ENCODE results near the gene MEI4.
"Not testable (repeated sequence)": the region's sequence is repeated elsewhere in the genome, so short reads cannot be mapped to it uniquely, and the experiment has no call there.

MEI4 gene

GRCh38 chr6:77652739-77653138, at the start of gene MEI4:
TSS of gene MEI4 (plus strand) at chr6:77653039. CDS start at chr6:77690672, 37,633 bp downstream.
- DNase-seq: no peak

GRCh38 chr6:77604476-77604875, 48.4 kb upstream of the MEI4 start:
- DNase-seq: no peak

GRCh38 chr6:77607004-77607403, 45.8 kb upstream of the MEI4 start:
- DNase-seq: no peak

GRCh38 chr6:77609106-77609505, 43.7 kb upstream of the MEI4 start:
- no peak for DNase-seq

- DNase-seq: no peak
Measured at GRCh38 chr6:77619114-77619513, 33.7 kb upstream of the MEI4 start.

- DNase-seq: peak in 1 of 2 experiments; percentile 4
Measured at GRCh38 chr6:77620278-77620882, 32.5 kb upstream of the MEI4 start.

- no peak for DNase-seq
Measured at GRCh38 chr6:77624515-77624914, 28.3 kb upstream of the MEI4 start.

- DNase-seq: no peak
Measured at GRCh38 chr6:77626426-77626825, 26.4 kb upstream of the MEI4 start.

- DNase-seq: no peak
Measured at GRCh38 chr6:77630014-77630413, 22.8 kb upstream of the MEI4 start.

GRCh38 chr6:77633471-77633870, 19.4 kb upstream of the MEI4 start:
- no peak for DNase-seq

GRCh38 chr6:77633993-77634715, 18.7 kb upstream of the MEI4 start:
- DNase-seq: no peak

GRCh38 chr6:77638129-77638830, 14.6 kb upstream of the MEI4 start:
- DNase-seq: no peak

GRCh38 chr6:77644102-77644705, 8.6 kb upstream of the MEI4 start:
- no peak for DNase-seq

GRCh38 chr6:77650098-77650663, 2.7 kb upstream of the MEI4 start:
- peak; percentile 72 to 77 for DNase-seq

- no peak for DNase-seq
Measured at GRCh38 chr6:77653816-77654215, 977 bp downstream of the MEI4 start.

- not testable (repeated sequence) for DNase-seq
Measured at GRCh38 chr6:77655035-77655434, 2.2 kb downstream of the MEI4 start.

GRCh38 chr6:77656999-77657764, 4.3 kb downstream of the MEI4 start:
- no peak for DNase-seq

- DNase-seq: no peak
Measured at GRCh38 chr6:77666340-77666739, 13.5 kb downstream of the MEI4 start.

- no peak for DNase-seq
Measured at GRCh38 chr6:77666846-77667245, 14.0 kb downstream of the MEI4 start.

GRCh38 chr6:77669913-77670312, 17.1 kb downstream of the MEI4 start:
- DNase-seq: no peak

- no peak for DNase-seq
Measured at GRCh38 chr6:77674211-77674610, 21.4 kb downstream of the MEI4 start.

GRCh38 chr6:77678048-77678447, 25.2 kb downstream of the MEI4 start:
- DNase-seq: no peak

GRCh38 chr6:77683515-77683914, 30.7 kb downstream of the MEI4 start:
- no peak for DNase-seq
